Activated CD8-positive, alpha-beta memory T cell treated with anti-CD3 and anti-CD28 coated beads, Interleukin-2, amount 50 U/mL, for 48 hours (primary cell): ENCODE data around the gene SNAPC5.

Experiments used
- DNase-seq: peaks from one replicate; pipeline ENCODE4 v3.0.0-alpha.2; 2020

SNAPC5 gene

DNA sequence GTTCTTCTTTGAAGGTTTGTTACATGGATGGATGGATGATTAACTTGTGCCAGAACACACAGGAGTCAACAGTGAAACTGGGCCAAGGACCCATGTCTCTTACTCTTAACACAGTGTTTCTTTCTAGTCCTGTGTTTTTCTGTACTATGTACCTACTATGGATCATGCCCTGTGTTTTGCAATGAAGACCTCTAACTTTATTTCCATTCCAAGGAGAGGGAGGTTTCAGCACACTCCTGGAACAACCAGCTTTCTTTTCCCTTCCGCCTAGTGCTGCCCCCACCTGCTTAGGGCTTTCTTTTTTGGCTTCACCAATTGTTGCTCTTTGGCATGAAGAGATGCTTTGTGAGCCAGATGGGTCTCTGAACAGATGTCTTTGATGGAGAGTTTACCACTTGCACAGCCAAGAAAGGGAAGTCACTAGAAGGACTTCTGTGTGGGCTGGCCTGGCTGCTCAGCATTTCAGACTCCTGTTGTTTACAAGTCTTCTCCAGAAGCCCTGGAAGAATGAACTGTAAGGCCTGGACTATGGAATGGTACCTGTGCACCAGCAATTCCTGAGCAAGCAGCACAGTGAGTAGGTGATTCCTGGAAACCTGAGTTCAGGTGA lies 44.5 kb downstream of the SNAPC5 start:
- DNase-seq: no peak

DNA sequence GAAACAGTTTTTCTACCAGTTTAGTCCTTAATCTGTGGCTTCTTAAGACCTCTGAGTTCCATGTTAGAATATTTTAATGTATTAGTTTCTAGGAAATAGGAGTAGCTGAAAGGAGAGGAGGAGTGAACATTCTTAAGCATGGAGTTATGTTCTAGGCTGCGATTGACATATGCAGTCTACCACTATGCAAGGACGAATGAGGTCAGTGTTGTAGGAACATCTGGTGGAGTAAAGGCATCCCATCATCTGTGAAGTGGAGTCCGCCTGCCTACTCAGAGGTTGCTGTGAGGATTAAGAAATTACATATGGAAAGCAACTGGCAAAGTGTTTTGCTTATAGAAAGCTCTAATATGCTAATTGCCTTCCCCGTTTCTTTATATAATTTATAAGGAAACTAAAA lies 45.1 kb downstream of the SNAPC5 start:
- DNase-seq: no peak
